ENCODE measurements around the gene KASH5.
A peak's percentile ranks its signal among the peaks of the same experiment; 100 is the strongest.
"Not testable (repeated sequence)": the region's sequence is repeated elsewhere in the genome, so short reads cannot be mapped to it uniquely, and the experiment has no call there.

Gene KASH5

GRCh38 chr19:49444100-49444700 lies 56.2 kb downstream of the KASH5 start:
- H3K4me3 ChIP-seq (ENCODE audit: low read length); H3K27ac ChIP-seq (ENCODE audit: low read length); H3K9me3 ChIP-seq (ENCODE audit: insufficient read depth, low read depth, low read length); H3K9ac ChIP-seq (ENCODE audit: low read depth, low read length): not testable (repeated sequence)
- Histone ChIP-seq H3K36me3 (ENCODE audit: insufficient read depth, low read depth, low read length) (peaks cover 27% of the 10 kb centered on the region), H3K4me1 (ENCODE audit: insufficient read depth, low read length) (peaks cover 13% of the 10 kb centered on the region; the same call in 1 of the 2 replicates), H3K27me3 (ENCODE audit: insufficient read depth, low read length) (peaks cover 32% of the 10 kb centered on the region)

GRCh38 chr19:49445997-49446396 lies 57.9 kb downstream of the KASH5 start:
- H3K36me3 ChIP-seq (ENCODE audit: insufficient read depth, low read depth, low read length) = peaks cover 40% of the 10 kb centered on the region
- H3K4me3 ChIP-seq (ENCODE audit: low read length) = no peak overlapping the region
- H3K27ac ChIP-seq (ENCODE audit: low read length) = no peak overlapping the region
- no peaks in the 10 kb centered on the region for H3K9me3 ChIP-seq (ENCODE audit: insufficient read depth, low read depth, low read length)
- H3K9ac ChIP-seq (ENCODE audit: low read depth, low read length) = no peak overlapping the region
- H3K27me3 ChIP-seq (ENCODE audit: insufficient read depth, low read length) = peaks cover 14% of the 10 kb centered on the region
- H3K4me1 ChIP-seq (ENCODE audit: insufficient read depth, low read length) = peaks cover 9% of the 10 kb centered on the region; the same call in 1 of the 2 replicates

- peaks cover 40% of the 10 kb centered on the region for H3K36me3 ChIP-seq (ENCODE audit: insufficient read depth, low read depth, low read length)
- H3K27ac ChIP-seq (ENCODE audit: low read length) = no peak overlapping the region
- H3K4me3 ChIP-seq (ENCODE audit: low read length) = no peak overlapping the region
- H3K4me1 ChIP-seq (ENCODE audit: insufficient read depth, low read length) = no peaks in the 10 kb centered on the region
- H3K9ac ChIP-seq (ENCODE audit: low read depth, low read length) = no peak overlapping the region
- H3K9me3 ChIP-seq (ENCODE audit: insufficient read depth, low read depth, low read length) = no peaks in the 10 kb centered on the region
- H3K27me3 ChIP-seq (ENCODE audit: insufficient read depth, low read length) = no peaks in the 10 kb centered on the region
These were observed 59.7 kb downstream of the KASH5 start for GRCh38 chr19:49447485-49448431.

- no peaks in the 10 kb centered on the region for H3K9me3 ChIP-seq (ENCODE audit: insufficient read depth, low read depth, low read length)
- no peak overlapping the region for H3K9ac ChIP-seq (ENCODE audit: low read depth, low read length)
- H3K4me1 ChIP-seq (ENCODE audit: insufficient read depth, low read length) = no peaks in the 10 kb centered on the region
- H3K27me3 ChIP-seq (ENCODE audit: insufficient read depth, low read length) = no peaks in the 10 kb centered on the region
- H3K27ac ChIP-seq (ENCODE audit: low read length) = no peak overlapping the region
- no peak overlapping the region for H3K4me3 ChIP-seq (ENCODE audit: low read length)
- H3K36me3 ChIP-seq (ENCODE audit: insufficient read depth, low read depth, low read length) = peaks cover 40% of the 10 kb centered on the region
These were observed 60.4 kb downstream of the KASH5 start for GRCh38 chr19:49448432-49448786.

GRCh38 chr19:49450405-49450804 lies 62.4 kb downstream of the KASH5 start:
- Histone ChIP-seq H3K4me3 (ENCODE audit: low read length) (peak overlapping the region; percentile 80), H3K4me1 (ENCODE audit: insufficient read depth, low read length) (no peaks in the 10 kb centered on the region), H3K9me3 (ENCODE audit: insufficient read depth, low read depth, low read length) (no peaks in the 10 kb centered on the region), H3K27ac (ENCODE audit: low read length) (no peak overlapping the region), H3K9ac (ENCODE audit: low read depth, low read length) (peak overlapping the region; percentile 95; the same call in 1 of the 2 replicates), H3K36me3 (ENCODE audit: insufficient read depth, low read depth, low read length) (peaks cover 40% of the 10 kb centered on the region), H3K27me3 (ENCODE audit: insufficient read depth, low read length) (no peaks in the 10 kb centered on the region)

- Histone ChIP-seq H3K9ac (ENCODE audit: low read depth, low read length) (peak within 1 kb of the TSS; percentile 100), H3K4me3 (ENCODE audit: low read length) (peak within 1 kb of the TSS; percentile 99)
These were observed 63.6 kb downstream of the KASH5 start, which contains the start of gene PIH1D1 for GRCh38 chr19:49451430-49452181. PIH1D1 (minus strand) TSS chr19:49451814; CDS start chr19:49451574, 240 bp downstream.

GRCh38 chr19:49453013-49453756 lies 65.1 kb downstream of the KASH5 start, which contains the start of gene ALDH16A1:
ALDH16A1 (plus strand) TSS chr19:49453225; CDS start chr19:49453332, 107 bp downstream.
- H3K27me3 ChIP-seq (ENCODE audit: insufficient read depth, low read length) = no peaks in the 10 kb centered on the region
- H3K36me3 ChIP-seq (ENCODE audit: insufficient read depth, low read depth, low read length) = peaks cover 32% of the 10 kb centered on the region
- no peaks in the 10 kb centered on the region for H3K4me1 ChIP-seq (ENCODE audit: insufficient read depth, low read length)
- H3K4me3 ChIP-seq (ENCODE audit: low read length) = peak within 1 kb of the TSS; percentile 99
- peak within 1 kb of the TSS; percentile 100 for H3K9ac ChIP-seq (ENCODE audit: low read depth, low read length)
- H3K27ac ChIP-seq (ENCODE audit: low read length) = peak within 1 kb of the TSS; percentile 100
- no peaks in the 10 kb centered on the region for H3K9me3 ChIP-seq (ENCODE audit: insufficient read depth, low read depth, low read length)

More at GRCh38 chr19:49451430-49452181, 63.6 kb downstream of the KASH5 start, which contains the start of gene PIH1D1:
- Histone ChIP-seq H3K4me1 (ENCODE audit: insufficient read depth, low read length) (no peaks in the 10 kb centered on the region), H3K27me3 (ENCODE audit: insufficient read depth, low read length) (no peaks in the 10 kb centered on the region), H3K36me3 (ENCODE audit: insufficient read depth, low read depth, low read length) (peaks cover 45% of the 10 kb centered on the region), H3K27ac (ENCODE audit: low read length) (peak within 1 kb of the TSS; percentile 100), H3K9me3 (ENCODE audit: insufficient read depth, low read depth, low read length) (no peaks in the 10 kb centered on the region)

GRCh38 chr19:49453757-49454240 lies 65.8 kb downstream of the KASH5 start:
- Histone ChIP-seq H3K36me3 (ENCODE audit: insufficient read depth, low read depth, low read length) (peaks cover 26% of the 10 kb centered on the region), H3K4me3 (ENCODE audit: low read length) (peak overlapping the region; percentile 99), H3K4me1 (ENCODE audit: insufficient read depth, low read length) (no peaks in the 10 kb centered on the region), H3K9ac (ENCODE audit: low read depth, low read length) (peak overlapping the region; percentile 100), H3K27me3 (ENCODE audit: insufficient read depth, low read length) (no peaks in the 10 kb centered on the region), H3K9me3 (ENCODE audit: insufficient read depth, low read depth, low read length) (no peaks in the 10 kb centered on the region), H3K27ac (ENCODE audit: low read length) (peak overlapping the region; percentile 100)

- Histone ChIP-seq H3K27me3 (ENCODE audit: insufficient read depth, low read length) (no peaks in the 10 kb centered on the region), H3K4me1 (ENCODE audit: insufficient read depth, low read length) (no peaks in the 10 kb centered on the region), H3K36me3 (ENCODE audit: insufficient read depth, low read depth, low read length) (peaks cover 22% of the 10 kb centered on the region), H3K9me3 (ENCODE audit: insufficient read depth, low read depth, low read length) (no peaks in the 10 kb centered on the region), H3K9ac (ENCODE audit: low read depth, low read length) (no peak overlapping the region), H3K4me3 (ENCODE audit: low read length) (no peak overlapping the region), H3K27ac (ENCODE audit: low read length) (no peak overlapping the region)
These were observed 67.7 kb downstream of the KASH5 start for GRCh38 chr19:49455773-49456172.

GRCh38 chr19:49456326-49456725 lies 68.3 kb downstream of the KASH5 start:
- H3K9me3 ChIP-seq (ENCODE audit: insufficient read depth, low read depth, low read length) = no peaks in the 10 kb centered on the region
- H3K27ac ChIP-seq (ENCODE audit: low read length) = no peak overlapping the region
- no peak overlapping the region for H3K4me3 ChIP-seq (ENCODE audit: low read length)
- no peak overlapping the region for H3K9ac ChIP-seq (ENCODE audit: low read depth, low read length)
- H3K4me1 ChIP-seq (ENCODE audit: insufficient read depth, low read length) = no peaks in the 10 kb centered on the region
- H3K36me3 ChIP-seq (ENCODE audit: insufficient read depth, low read depth, low read length) = peaks cover 22% of the 10 kb centered on the region
- no peaks in the 10 kb centered on the region for H3K27me3 ChIP-seq (ENCODE audit: insufficient read depth, low read length)

GRCh38 chr19:49458567-49458903 lies 70.5 kb downstream of the KASH5 start:
- Histone ChIP-seq H3K4me3 (ENCODE audit: low read length) (no peak overlapping the region), H3K9me3 (ENCODE audit: insufficient read depth, low read depth, low read length) (no peaks in the 10 kb centered on the region), H3K36me3 (ENCODE audit: insufficient read depth, low read depth, low read length) (peaks cover 22% of the 10 kb centered on the region), H3K27me3 (ENCODE audit: insufficient read depth, low read length) (no peaks in the 10 kb centered on the region), H3K9ac (ENCODE audit: low read depth, low read length) (no peak overlapping the region), H3K27ac (ENCODE audit: low read length) (no peak overlapping the region), H3K4me1 (ENCODE audit: insufficient read depth, low read length) (no peaks in the 10 kb centered on the region)

All from iPS-20b (cell line).